OCI-LY7 (cell line): ENCODE data around the gene LRFN5.

ENCODE experiments used
- CTCF ChIP-seq: fragments of 200-600 bp; sonication (generic); conservative IDR thresholded peaks from 2 replicates; pipeline ENCODE4 v1.5.1; 2014; ENCODE audit warnings: mild to moderate bottlenecking, antibody characterized with exemption, low read length, moderate library complexity, mixed read lengths
- EZH2phosphoT487 ChIP-seq: fragments of 200-600 bp; sonication (generic); IDR thresholded peaks from 2 replicates; pipeline ENCODE4 v1.6.1; 2018; ENCODE audit warnings: low read depth, borderline replicate concordance, mild to moderate bottlenecking, mixed run types, antibody characterized with exemption, low read length, moderate library complexity, mixed read lengths

GRCh38 chr14:41615011-41615595 is 8.4 kb downstream of the LRFN5 start:
- TF ChIP-seq CTCF (no peak), EZH2phosphoT487 (no peak)
